GM12872 (cell line): ENCODE results near the gene LRPAP1.

Source experiments
- CTCF ChIP-seq: IDR thresholded peaks from 3 replicates; pipeline ENCODE4 v1.5.1; 2011; ENCODE audit warnings: low read depth, mild to moderate bottlenecking, low read length, moderate library complexity; ENCODE audit not compliant: insufficient read depth

Gene LRPAP1

GRCh38 chr4:3492741-3493719 is 39.2 kb downstream of the LRPAP1 start:
- TF ChIP-seq CTCF = no peak

- no peak for TF ChIP-seq CTCF
Observed at GRCh38 chr4:3491681-3492405, 40.4 kb downstream of the LRPAP1 start.

- TF ChIP-seq CTCF = no peak
Observed at GRCh38 chr4:3489451-3489962, 42.7 kb downstream of the LRPAP1 start.

- no peak for TF ChIP-seq CTCF
Observed at GRCh38 chr4:3488820-3489219, 43.4 kb downstream of the LRPAP1 start.

- no peak for TF ChIP-seq CTCF
Observed at GRCh38 chr4:3487861-3488260, 44.4 kb downstream of the LRPAP1 start.

GRCh38 chr4:3486541-3487540 is 45.4 kb downstream of the LRPAP1 start:
- TF ChIP-seq CTCF = no peak
